ENCODE results near the gene F13A1.
A peak's percentile ranks its signal among the peaks of the same experiment; 100 is the strongest.

The F13A1 gene

GRCh38 chr6:6319952-6320811 is at the start of gene F13A1:
F13A1 (minus strand) TSS chr6:6320662; CDS start chr6:6318664, 1,998 bp downstream.
- DNase-seq: peak; percentile 29

GRCh38 chr6:6368684-6369052 is 48.2 kb upstream of the F13A1 start:
- DNase-seq: no peak

- no peak for DNase-seq
Measured at GRCh38 chr6:6368040-6368683, 47.7 kb upstream of the F13A1 start.

- peak; percentile 65 for DNase-seq
Measured at GRCh38 chr6:6366803-6367202, 46.3 kb upstream of the F13A1 start.

- DNase-seq: no peak
Measured at GRCh38 chr6:6365242-6365641, 44.8 kb upstream of the F13A1 start.

GRCh38 chr6:6362056-6362840 is 41.8 kb upstream of the F13A1 start:
- no peak for DNase-seq

- DNase-seq: no peak
Measured at GRCh38 chr6:6357530-6357929, 37.1 kb upstream of the F13A1 start.

- DNase-seq: no peak
Measured at GRCh38 chr6:6357032-6357431, 36.6 kb upstream of the F13A1 start.

GRCh38 chr6:6352772-6353171 is 32.3 kb upstream of the F13A1 start:
- no peak for DNase-seq

- DNase-seq: no peak
Measured at GRCh38 chr6:6351511-6352025, 31.1 kb upstream of the F13A1 start.

- DNase-seq: no peak
Measured at GRCh38 chr6:6350696-6351095, 30.2 kb upstream of the F13A1 start.

- DNase-seq: no peak
Measured at GRCh38 chr6:6348256-6348655, 27.8 kb upstream of the F13A1 start.

- no peak for DNase-seq
Measured at GRCh38 chr6:6346427-6347023, 26.1 kb upstream of the F13A1 start.

- DNase-seq: no peak
Measured at GRCh38 chr6:6333501-6333900, 13.0 kb upstream of the F13A1 start.

GRCh38 chr6:6332811-6333244 is 12.4 kb upstream of the F13A1 start:
- no peak for DNase-seq

GRCh38 chr6:6331946-6332601 is 11.6 kb upstream of the F13A1 start:
- peak; percentile 61 for DNase-seq

GRCh38 chr6:6331393-6331792 is 10.9 kb upstream of the F13A1 start:
- peak; percentile 80 for DNase-seq

- no peak for DNase-seq
Measured at GRCh38 chr6:6330407-6330806, 9.9 kb upstream of the F13A1 start.

GRCh38 chr6:6328451-6328850 is 8.0 kb upstream of the F13A1 start:
- DNase-seq: no peak

- DNase-seq: no peak
Measured at GRCh38 chr6:6323352-6323751, 2.9 kb upstream of the F13A1 start.

- no peak for DNase-seq
Measured at GRCh38 chr6:6320901-6321300, 439 bp upstream of the F13A1 start.

Data from eye (tissue), 1 donor.